ENCODE measurements around the gene TAF10.

DNA sequence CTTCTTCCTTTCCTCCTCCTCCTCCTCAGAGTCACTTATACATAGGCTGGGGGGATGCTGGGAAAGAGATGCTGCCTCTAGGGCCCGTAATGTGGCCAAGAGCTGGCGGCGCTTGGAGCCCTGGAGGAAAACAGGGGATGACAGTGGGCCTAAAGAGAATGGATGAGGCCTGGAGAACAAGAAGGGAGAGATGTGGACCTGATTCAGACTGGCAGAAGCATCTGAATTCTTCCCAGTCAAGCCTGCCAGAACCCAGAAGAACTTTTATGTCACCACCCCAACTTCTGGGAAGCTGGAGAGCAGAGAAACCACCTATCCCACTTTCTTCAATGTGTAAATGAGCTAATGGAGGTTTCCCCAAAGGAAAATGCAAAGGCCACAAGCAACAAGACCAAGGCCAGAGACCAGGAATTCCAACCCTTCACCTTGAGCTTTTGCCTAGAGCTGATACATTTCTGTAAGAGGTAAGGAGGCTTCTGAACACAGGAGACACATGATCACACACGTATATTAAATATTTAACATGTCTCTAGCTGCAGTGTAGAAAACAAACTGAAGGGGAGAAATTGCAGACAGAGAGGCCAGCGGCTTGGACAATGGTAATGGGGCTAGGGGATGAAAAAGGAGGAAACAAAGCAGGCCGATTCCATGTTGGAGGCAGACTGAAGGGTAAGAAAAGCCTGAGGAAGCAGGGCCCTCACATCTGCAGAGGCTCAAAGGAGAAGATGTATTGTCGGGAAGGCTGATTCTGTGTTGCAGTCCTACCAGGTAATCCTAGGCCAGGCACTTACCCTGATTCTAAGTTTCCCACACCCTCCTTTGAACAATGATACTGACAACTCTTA is 9.7 kb downstream of the TAF10 start:
- TF ChIP-seq, protein P1, sequence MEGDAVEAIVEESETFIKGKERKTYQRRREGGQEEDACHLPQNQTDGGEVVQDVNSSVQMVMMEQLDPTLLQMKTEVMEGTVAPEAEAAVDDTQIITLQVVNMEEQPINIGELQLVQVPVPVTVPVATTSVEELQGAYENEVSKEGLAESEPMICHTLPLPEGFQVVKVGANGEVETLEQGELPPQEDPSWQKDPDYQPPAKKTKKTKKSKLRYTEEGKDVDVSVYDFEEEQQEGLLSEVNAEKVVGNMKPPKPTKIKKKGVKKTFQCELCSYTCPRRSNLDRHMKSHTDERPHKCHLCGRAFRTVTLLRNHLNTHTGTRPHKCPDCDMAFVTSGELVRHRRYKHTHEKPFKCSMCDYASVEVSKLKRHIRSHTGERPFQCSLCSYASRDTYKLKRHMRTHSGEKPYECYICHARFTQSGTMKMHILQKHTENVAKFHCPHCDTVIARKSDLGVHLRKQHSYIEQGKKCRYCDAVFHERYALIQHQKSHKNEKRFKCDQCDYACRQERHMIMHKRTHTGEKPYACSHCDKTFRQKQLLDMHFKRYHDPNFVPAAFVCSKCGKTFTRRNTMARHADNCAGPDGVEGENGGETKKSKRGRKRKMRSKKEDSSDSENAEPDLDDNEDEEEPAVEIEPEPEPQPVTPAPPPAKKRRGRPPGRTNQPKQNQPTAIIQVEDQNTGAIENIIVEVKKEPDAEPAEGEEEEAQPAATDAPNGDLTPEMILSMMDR (IDR thresholded peaks at IDR 0.05): no peak
- TF ChIP-seq POLR2A (IDR thresholded peaks at IDR 0.05): no peak
